Adrenal gland (tissue), 5 donors: ENCODE measurements around the gene ZNF787.

Experiments used
- CTCF ChIP-seq, 6 experiments: fragments of 450-650 bp in 4 of 6; fragments of 200-600 bp in 2 of 6; sonication (generic) in 1 of 6; IDR thresholded peaks; 1 replicate in 5 of 6; 2 replicates in 1 of 6; pipeline versions ENCODE4 v1.5.1 to v1.8.0; 2016 to 2021; ENCODE audit warnings: antibody characterized with exemption in 6 of 6, mild to moderate bottlenecking in 2 of 6, moderate library complexity in 1 of 6
- POLR2A ChIP-seq, 2 donors: fragments of 450-650 bp; IDR thresholded peaks; one replicate each; pipeline ENCODE4 v1.6.1; 2017; ENCODE audit warnings: antibody characterized with exemption in 2 of 2, mild to moderate bottlenecking in 2 of 2, moderate library complexity in 1 of 2
- donor health status: DM: no; HTN: no; CAD: no.

GRCh38 chr19:56089344-56089743 is 31.8 kb downstream of the ZNF787 start:
- TF ChIP-seq POLR2A (IDR thresholded peaks at IDR 0.05), result no peak
- TF ChIP-seq CTCF (IDR thresholded peaks at IDR 0.05), result no peak
